HG02938 (cell line): Measurements from ENCODE around the gene ZNF732.
"Not testable (repeated sequence)": the region's sequence is repeated elsewhere in the genome, so short reads cannot be mapped to it uniquely, and the experiment has no call there.

Experiments
- ATAC-seq: cut with Tn5 transposase; IDR thresholded peaks from one replicate; pipeline ENCODE4 v1.9.1; 2021; ENCODE audit warnings: mild to moderate bottlenecking, moderate library complexity; ENCODE audit not compliant: unreplicated experiment

Gene ZNF732

GRCh38 chr4:304969-305680, at the start of gene ZNF732:
ZNF732 (minus strand) TSS chr4:305474; CDS start chr4:305310, 164 bp downstream.
- ATAC-seq = no peak

- ATAC-seq = no peak
These were observed 34.7 kb upstream of the ZNF732 start for GRCh38 chr4:340011-340410.

GRCh38 chr4:338759-339097, 33.5 kb upstream of the ZNF732 start:
- no peak for ATAC-seq

GRCh38 chr4:337932-338758, 32.9 kb upstream of the ZNF732 start:
- peak; percentile 33 for ATAC-seq

- peak; percentile 97 for ATAC-seq
These were observed 32.1 kb upstream of the ZNF732 start, which contains the start of gene ZNF141 for GRCh38 chr4:337143-337931. ZNF141 (plus strand) TSS chr4:337814; CDS start chr4:337984, 170 bp downstream.

- no peak for ATAC-seq
These were observed 31.5 kb upstream of the ZNF732 start for GRCh38 chr4:336893-337142.

- no peak for ATAC-seq
These were observed 31.0 kb upstream of the ZNF732 start for GRCh38 chr4:336099-336892.

GRCh38 chr4:335515-335914, 30.2 kb upstream of the ZNF732 start:
- ATAC-seq = no peak

GRCh38 chr4:328729-329128, 23.5 kb upstream of the ZNF732 start:
- no peak for ATAC-seq

GRCh38 chr4:314296-314903, 9.1 kb upstream of the ZNF732 start:
- ATAC-seq = no peak

- ATAC-seq = no peak
These were observed 4.5 kb upstream of the ZNF732 start for GRCh38 chr4:309807-310206.

GRCh38 chr4:306551-306961, 1.3 kb upstream of the ZNF732 start:
- no peak for ATAC-seq

- not testable (repeated sequence) for ATAC-seq
These were observed 758 bp downstream of the ZNF732 start for GRCh38 chr4:304516-304915.

GRCh38 chr4:302381-302780, 2.9 kb downstream of the ZNF732 start:
- no peak for ATAC-seq

GRCh38 chr4:294732-295131, 10.5 kb downstream of the ZNF732 start:
- no peak for ATAC-seq

- no peak for ATAC-seq
These were observed 16.4 kb downstream of the ZNF732 start for GRCh38 chr4:288891-289290.

GRCh38 chr4:273309-274017, 31.8 kb downstream of the ZNF732 start:
- no peak for ATAC-seq

- ATAC-seq = no peak
These were observed 33.7 kb downstream of the ZNF732 start for GRCh38 chr4:271492-272103.

GRCh38 chr4:259240-259639, 46.0 kb downstream of the ZNF732 start:
- ATAC-seq = not testable (repeated sequence)
